HCT116 (cell line): Measurements from ENCODE around the gene ITPKB. TPM values are rescaled to one million over a fixed set of nuclear protein-coding genes. Genes with fewer than 3 reads are reported as not detected.

Experiments
- ATAC-seq: fragments of 200-7000 bp; cut with Tn5 transposase; 2 replicates; pipeline ENCODE4 v1.9.1; 2020; ENCODE audit warnings: mild to moderate bottlenecking, moderate library complexity
- BruUV-seq: library from RNA; stranded (reverse); fragments of 400-500 nt; replicated peaks from 2 replicates; lab custom pipeline; 2021; lab: Mats Ljungman, UMichigan
- CTCF ChIA-PET: fragments of 300-600 bp; sonication (Branson Sonifier 250); formaldehyde crosslinking; loops from one replicate; lab custom pipeline; 2021; ENCODE audit warnings: antibody characterized with exemption; lab: Charles Lee
- POLR2A ChIA-PET: fragments of 300-600, 350-600 bp; sonication (Branson Sonifier 250); formaldehyde crosslinking; loops from one replicate; lab custom pipeline; 2021; ENCODE audit warnings: antibody characterized with exemption; lab: Charles Lee
- RAD21 ChIA-PET, 2 experiments: fragments of 300-600 bp; sonication (Branson Sonifier 250); formaldehyde crosslinking; loops; one replicate each; lab custom pipeline; 2023; ENCODE audit warnings: low total read pairs in 2 of 2; ENCODE audit not compliant: uncharacterized antibody in 2 of 2, unreplicated experiment in 2 of 2, low non-redundant PET in 1 of 2; lab: Charles Lee
- DNase-seq: peaks from one replicate; pipeline ENCODE4 v3.0.0-alpha.2; 2010; ENCODE audit warnings: low read depth, low spot score
- H2AFZ ChIP-seq: fragments of 200-600 bp; shearing (Covaris generic), sonication (generic); 2 replicates; pipeline ENCODE4 v1.6.1; 2017; ENCODE audit warnings: low read depth, mixed run types, mixed read lengths, antibody characterized with exemption, low read length; ENCODE audit not compliant: poor library complexity, severe bottlenecking
- H3K27ac ChIP-seq: 2 replicates; pipeline ENCODE4 v1.5.1; 2012; ENCODE audit warnings: low read depth, low read length
- H3K27me3 ChIP-seq: fragments of 200-600 bp; sonication (generic); 2 replicates; pipeline ENCODE4 v1.6.1; 2016; ENCODE audit warnings: mixed run types, low read length, mixed read lengths; ENCODE audit not compliant: insufficient read depth
- H3K36me3 ChIP-seq, 2 experiments: fragments of 200-500 bp in 1 of 2; fragments of 200-600 bp in 1 of 2; sonication (Bioruptor generic) in 1 of 2; sonication (generic) in 1 of 2; 2 replicates each; pipeline versions ENCODE4 v1.5.1 to v1.6.1; 2014 to 2016; ENCODE audit warnings: low read length in 2 of 2, inconsistent platforms in 1 of 2, mixed read lengths in 1 of 2, mixed run types in 1 of 2; ENCODE audit not compliant: insufficient read depth in 2 of 2, control insufficient read depth in 1 of 2
- H3K4me1 ChIP-seq, 2 experiments: fragments of 200-600 bp in 1 of 2; sonication (generic) in 1 of 2; 2 replicates each; pipeline versions ENCODE4 v1.5.1 to v1.6.1; 2012 to 2017; ENCODE audit warnings: low read length in 2 of 2, inconsistent platforms in 1 of 2, mild to moderate bottlenecking in 1 of 2, mixed read lengths in 1 of 2, mixed run types in 1 of 2, moderate library complexity in 1 of 2; ENCODE audit not compliant: insufficient read depth in 2 of 2, control insufficient read depth in 1 of 2
- H3K4me2 ChIP-seq: fragments of 200-600 bp; sonication (generic); 2 replicates; pipeline ENCODE4 v1.6.1; 2017; ENCODE audit warnings: mixed run types, low read length, mixed read lengths
- H3K4me3 ChIP-seq, 2 experiments: fragments of 200-600 bp in 1 of 2; sonication (generic) in 1 of 2; replicated peaks in 1 of 2; 2 replicates each; pipeline ENCODE4 v1.5.1; 2011 to 2016; ENCODE audit warnings: low read length in 2 of 2, control low read depth in 1 of 2, low read depth in 1 of 2, mild to moderate bottlenecking in 1 of 2, mixed read lengths in 1 of 2, mixed run types in 1 of 2
- H3K79me2 ChIP-seq: fragments of 200-600 bp; sonication (generic); 2 replicates; pipeline ENCODE4 v1.6.1; 2017; ENCODE audit warnings: mild to moderate bottlenecking, mixed run types, low read length, moderate library complexity, mixed read lengths; ENCODE audit not compliant: insufficient read depth
- H3K9ac ChIP-seq: fragments of 200-600 bp; sonication (generic); 2 replicates; pipeline ENCODE4 v1.6.1; 2016; ENCODE audit warnings: low read length, mixed read lengths
- H3K9me2 ChIP-seq: fragments of 200-600 bp; sonication (generic), shearing (Covaris generic); 2 replicates; pipeline ENCODE4 v1.6.1; 2017; ENCODE audit warnings: mixed run types, mild to moderate bottlenecking, moderate library complexity; ENCODE audit not compliant: insufficient read depth
- H3K9me3 ChIP-seq, 2 experiments: fragments of 200-500 bp in 1 of 2; fragments of 200-600 bp in 1 of 2; sonication (Bioruptor generic) in 1 of 2; sonication (generic) in 1 of 2; 2 replicates each; pipeline ENCODE4 v1.6.1; 2014 to 2017; ENCODE audit warnings: low read length in 2 of 2, mixed read lengths in 2 of 2, inconsistent platforms in 1 of 2, low read depth in 1 of 2, mild to moderate bottlenecking in 1 of 2, mixed run types in 1 of 2, moderate library complexity in 1 of 2; ENCODE audit not compliant: control insufficient read depth in 1 of 2, insufficient read depth in 1 of 2
- H4K20me1 ChIP-seq: fragments of 200-600 bp; sonication (generic), shearing (Covaris generic); 2 replicates; pipeline ENCODE4 v1.6.1; 2017; ENCODE audit warnings: mixed run types, mild to moderate bottlenecking, moderate library complexity; ENCODE audit not compliant: insufficient read depth
- CEBPB ChIP-seq: IDR thresholded peaks from 2 replicates; pipeline ENCODE4 v1.6.1; 2012; ENCODE audit warnings: low read depth
- CTCF ChIP-seq, 3 experiments: fragments of 200-600 bp in 1 of 3; sonication (generic) in 1 of 3; IDR thresholded peaks in 2 of 3; conservative IDR thresholded peaks in 1 of 3; 2 replicates each; pipeline ENCODE4 v1.5.1; 2012 to 2017; ENCODE audit warnings: low read depth in 2 of 3, low read length in 2 of 3, antibody characterized with exemption in 1 of 3, borderline replicate concordance in 1 of 3, control low read depth in 1 of 3, mild to moderate bottlenecking in 1 of 3, mixed read lengths in 1 of 3, mixed run types in 1 of 3, moderate library complexity in 1 of 3; ENCODE audit not compliant: insufficient read depth in 1 of 3
- EGR1 ChIP-seq: IDR thresholded peaks from 2 replicates; pipeline ENCODE4 v1.6.1; 2012; ENCODE audit warnings: low read depth
- EZH2 ChIP-seq: fragments of 200-600 bp; sonication (generic); IDR thresholded peaks from 2 replicates; pipeline ENCODE4 v1.6.1; 2017; ENCODE audit warnings: antibody characterized with exemption, mixed run types
- FOSL1 ChIP-seq: IDR thresholded peaks from 2 replicates; pipeline ENCODE4 v1.6.1; 2012; ENCODE audit warnings: low read depth
- JUND ChIP-seq: IDR thresholded peaks from 2 replicates; pipeline ENCODE4 v1.6.1; 2012
- POLR2A ChIP-seq: IDR thresholded peaks from 2 replicates; pipeline ENCODE4 v1.7.0; 2011; ENCODE audit warnings: borderline replicate concordance; ENCODE audit not compliant: insufficient read depth, insufficient read length; ENCODE audit errors: extremely low read depth
- RAD21 ChIP-seq: IDR thresholded peaks from 2 replicates; pipeline ENCODE4 v1.6.1; 2012; ENCODE audit warnings: low read depth, mild to moderate bottlenecking
- SP1 ChIP-seq: IDR thresholded peaks from 2 replicates; pipeline ENCODE4 v1.6.1; 2012; ENCODE audit warnings: low read depth
- SRF ChIP-seq: IDR thresholded peaks from 2 replicates; pipeline ENCODE4 v1.6.1; 2012; ENCODE audit warnings: low read depth
- YY1 ChIP-seq: IDR thresholded peaks from 2 replicates; pipeline ENCODE4 v1.6.1; 2011; ENCODE audit warnings: low read length, low read depth, moderate library complexity, mild to moderate bottlenecking; ENCODE audit not compliant: insufficient replicate concordance; ENCODE audit errors: extremely low read depth
- ZBTB33 ChIP-seq: IDR thresholded peaks from 2 replicates; pipeline ENCODE4 v1.6.1; 2011; ENCODE audit warnings: mild to moderate bottlenecking, low read length, moderate library complexity; ENCODE audit not compliant: insufficient replicate concordance; ENCODE audit errors: extremely low read depth
- ZFX ChIP-seq: fragments of 450-650 bp; IDR thresholded peaks from 2 replicates; pipeline ENCODE4 v1.6.1; 2017
- ZNF274 ChIP-seq: fragments of 200-500 bp; sonication (Bioruptor generic); IDR thresholded peaks from 2 replicates; pipeline ENCODE4 v1.6.1; 2014; ENCODE audit warnings: mild to moderate bottlenecking, low read depth, low read length, inconsistent platforms
- intact Hi-C: fragments of 100-400 bp; cut with micrococcal nuclease; formaldehyde crosslinking; loops from 2 replicates; pipeline ENCODE4 v1.10.0; 2022
- total RNA-seq: library from RNA; stranded (reverse); gene quantifications from one replicate; pipeline ENCODE4 v1.2.1, GENCODE V29; 2021; ENCODE audit not compliant: unreplicated experiment

Gene ITPKB
- total RNA-seq, 1 experiment from 2014 or later, result 4.4 TPM

DNA sequence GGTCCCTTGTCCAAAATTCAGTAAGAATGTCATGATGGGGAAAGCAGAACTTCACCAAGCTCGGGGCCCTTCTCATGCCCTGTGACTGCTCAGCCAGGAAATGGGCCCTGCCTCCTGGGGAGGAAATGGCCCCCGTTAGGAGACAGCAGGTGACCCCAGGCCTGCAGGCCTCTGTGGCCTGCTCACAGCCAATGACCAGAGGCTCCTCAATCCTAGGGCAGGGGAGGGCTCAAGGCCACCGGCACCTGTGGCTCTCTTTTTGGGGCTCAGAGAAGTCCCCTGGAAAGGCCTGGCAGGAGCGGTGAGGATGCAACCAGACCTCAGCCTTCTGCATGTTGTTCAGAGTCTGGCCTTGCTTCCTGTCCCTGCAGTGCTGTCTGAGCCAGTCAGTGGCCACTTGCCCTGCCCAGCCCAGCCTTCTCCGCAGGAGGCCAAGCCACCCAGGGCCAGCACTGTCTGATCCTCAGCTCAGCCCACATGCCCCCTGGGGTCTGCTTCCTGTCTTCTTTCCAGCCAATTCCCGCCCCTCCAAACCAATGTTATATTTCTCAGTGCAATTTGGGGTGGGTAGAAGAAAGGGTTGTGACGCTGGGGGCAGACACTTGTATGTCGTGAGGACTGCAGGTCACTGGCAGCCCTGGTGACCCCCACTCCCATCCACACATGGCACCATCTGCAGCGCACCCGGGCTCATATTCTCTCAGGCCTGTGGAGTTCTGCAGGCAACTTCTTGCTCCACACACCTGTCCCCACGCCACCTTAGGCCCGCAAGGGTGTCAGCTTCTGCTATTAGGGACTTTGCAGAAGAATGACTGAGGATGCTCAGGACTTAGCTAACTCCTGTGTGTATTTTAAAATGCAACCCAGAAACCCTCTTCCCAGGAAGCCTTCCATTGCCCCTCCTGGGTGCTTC is 83.6 kb downstream of the ITPKB start:
- no peaks in the 10 kb centered on the region for H3K9me2 ChIP-seq
- ATAC-seq (peak; percentile 49), DNase-seq (no peak)
- H4K20me1 ChIP-seq, result no peaks in the 10 kb centered on the region
- H2AFZ ChIP-seq, result no peak overlapping the region
- H3K4me1 ChIP-seq, result peaks cover 15 to 27% of the 10 kb centered on the region in 2 experiments
- H3K27ac ChIP-seq, result no peak overlapping the region
- BruUV-seq, result no TSS peak
- H3K79me2 ChIP-seq, result no peaks in the 10 kb centered on the region
- RAD21 ChIA-PET, result no interaction called here
- no peaks in the 10 kb centered on the region for H3K27me3 ChIP-seq
- no peak overlapping the region for H3K4me3 ChIP-seq
- POLR2A ChIA-PET, result no interaction called here
- H3K9ac ChIP-seq, result no peak overlapping the region
- intact Hi-C loops, result no loop called here
- no peaks in the 10 kb centered on the region for H3K9me3 ChIP-seq
- TF ChIP-seq CEBPB, result no peak
- no peaks in the 10 kb centered on the region for H3K36me3 ChIP-seq
- H3K4me2 ChIP-seq, result peak overlapping the region; percentile 30
- CTCF ChIA-PET, result no interaction called here

- RAD21 ChIA-PET, result no interaction called here
- H3K4me3 ChIP-seq, result no peak overlapping the region
- no peaks in the 10 kb centered on the region for H3K79me2 ChIP-seq
- DNase-seq (no peak), ATAC-seq (no peak)
- H2AFZ ChIP-seq, result no peak overlapping the region
- H3K9me3 ChIP-seq, result no peaks in the 10 kb centered on the region
- H3K36me3 ChIP-seq, result no peaks in the 10 kb centered on the region
- POLR2A ChIA-PET, result no interaction called here
- H3K4me2 ChIP-seq, result no peak overlapping the region
- intact Hi-C loops, result no loop called here
- H3K9ac ChIP-seq, result no peak overlapping the region
- H3K27me3 ChIP-seq, result no peaks in the 10 kb centered on the region
- peaks cover 15 to 27% of the 10 kb centered on the region in 2 experiments for H3K4me1 ChIP-seq
- H3K27ac ChIP-seq, result no peak overlapping the region
- H4K20me1 ChIP-seq, result no peaks in the 10 kb centered on the region
- CTCF ChIA-PET, result no interaction called here
- no TSS peak for BruUV-seq
- H3K9me2 ChIP-seq, result no peaks in the 10 kb centered on the region
- TF ChIP-seq EZH2, result no peak
- no peak for TF ChIP-seq YY1
- TF ChIP-seq ZNF274, result no peak
- TF ChIP-seq JUND, result no peak
- no peak for TF ChIP-seq FOSL1
- no peak for TF ChIP-seq ZBTB33
- TF ChIP-seq SRF, result no peak
- TF ChIP-seq SP1, result no peak
- no peak for TF ChIP-seq RAD21
- TF ChIP-seq POLR2A, result no peak
- no peak for TF ChIP-seq CTCF (IDR thresholded peaks at IDR 0.05 in 2 of 3, conservative IDR thresholded peaks at IDR 0.05 in 1 of 3; ENCODE audit: borderline replicate concordance in 1 of 3, insufficient read depth in 1 of 3, low read depth in 2 of 3, low read length in 2 of 3)
- TF ChIP-seq EGR1, result no peak
- no peak for TF ChIP-seq ZFX
Observed at GRCh38 chr1:226654668-226655055, 84.4 kb downstream of the ITPKB start.
